DOHH2 (cell line): Measurements from ENCODE around the gene RBP4.

Experiments
- H3F3A ChIP-seq: fragments of 200-600 bp; sonication (generic), shearing (Covaris generic); 2 replicates; pipeline ENCODE4 v1.6.0; 2016; ENCODE audit warnings: antibody characterized with exemption, mild to moderate bottlenecking; ENCODE audit not compliant: control insufficient read depth, insufficient read depth
- H3K27ac ChIP-seq: fragments of 200-600 bp; sonication (generic); 2 replicates; pipeline ENCODE4 v1.5.1; 2014; ENCODE audit warnings: low read depth, mild to moderate bottlenecking, low read length, moderate library complexity
- H3K27me3 ChIP-seq: fragments of 200-600 bp; sonication (generic); 2 replicates; pipeline ENCODE4 v1.6.1; 2014; ENCODE audit warnings: mild to moderate bottlenecking, low read length, mixed read lengths; ENCODE audit not compliant: control insufficient read depth
- H3K36me3 ChIP-seq: fragments of 200-600 bp; sonication (generic); 2 replicates; pipeline ENCODE4 v1.6.1; 2014; ENCODE audit warnings: mild to moderate bottlenecking, low read length, moderate library complexity, mixed read lengths; ENCODE audit not compliant: control insufficient read depth
- H3K4me1 ChIP-seq: fragments of 200-600 bp; sonication (generic); 2 replicates; pipeline ENCODE4 v1.6.1; 2014; ENCODE audit warnings: mild to moderate bottlenecking, low read length, mixed read lengths; ENCODE audit not compliant: control insufficient read depth
- H3K4me2 ChIP-seq: fragments of 200-600 bp; sonication (generic); 2 replicates; pipeline ENCODE4 v1.6.0; 2014; ENCODE audit warnings: mild to moderate bottlenecking, low read length, moderate library complexity
- H3K4me3 ChIP-seq: fragments of 200-600 bp; sonication (generic); 2 replicates; pipeline ENCODE4 v1.5.1; 2014; ENCODE audit warnings: mild to moderate bottlenecking, low read length, mixed read lengths
- H3K79me2 ChIP-seq: fragments of 200-600 bp; sonication (generic); 2 replicates; pipeline ENCODE4 v1.6.1; 2014; ENCODE audit warnings: mild to moderate bottlenecking, low read length, mixed read lengths; ENCODE audit not compliant: control insufficient read depth
- H3K9me2 ChIP-seq: fragments of 200-600 bp; sonication (generic); replicated peaks from 2 replicates; pipeline ENCODE4 v1.6.1; 2014; ENCODE audit warnings: mild to moderate bottlenecking, low read length, mixed read lengths; ENCODE audit not compliant: control insufficient read depth
- H3K9me3 ChIP-seq: fragments of 200-600 bp; sonication (generic); 2 replicates; pipeline ENCODE4 v1.6.1; 2014; ENCODE audit warnings: antibody characterized with exemption, low read length, mixed read lengths; ENCODE audit not compliant: control insufficient read depth, insufficient read depth
- H4K20me1 ChIP-seq: fragments of 200-600 bp; sonication (generic); 2 replicates; pipeline ENCODE4 v1.6.0; 2014; ENCODE audit warnings: low read depth, mild to moderate bottlenecking, antibody characterized with exemption, low read length, moderate library complexity; ENCODE audit not compliant: control insufficient read depth, insufficient read depth
- CTCF ChIP-seq: fragments of 200-600 bp; sonication (generic); IDR thresholded peaks from one replicate; pipeline ENCODE4 v1.5.1; 2014; ENCODE audit warnings: antibody characterized with exemption, mild to moderate bottlenecking, low read depth, low read length; ENCODE audit not compliant: poor library complexity, severe bottlenecking
- EZH2phosphoT487 ChIP-seq: fragments of 200-600 bp; sonication (generic); IDR thresholded peaks from 2 replicates; pipeline ENCODE4 v1.6.1; 2017; ENCODE audit warnings: borderline replicate concordance, mild to moderate bottlenecking, antibody characterized with exemption, low read length, moderate library complexity, mixed read lengths

Gene RBP4

GRCh38 chr10:93591065-93591808 lies 9.8 kb downstream of the RBP4 start:
- Histone ChIP-seq H3K4me2 (no peak overlapping the region), H4K20me1 (no peaks in the 10 kb centered on the region), H3K9me3 (no peaks in the 10 kb centered on the region), H3K36me3 (no peaks in the 10 kb centered on the region), H3K27me3 (no peaks in the 10 kb centered on the region), H3K9me2 (no peaks in the 10 kb centered on the region), H3K4me3 (no peak overlapping the region), H3F3A (no peaks in the 10 kb centered on the region), H3K79me2 (no peaks in the 10 kb centered on the region), H3K27ac (no peak overlapping the region), H3K4me1 (no peaks in the 10 kb centered on the region)
- TF ChIP-seq CTCF (no peak), EZH2phosphoT487 (no peak)

- no peak for TF ChIP-seq CTCF
- TF ChIP-seq EZH2phosphoT487 = no peak
- H3K4me1 ChIP-seq = no peaks in the 10 kb centered on the region
- H3K9me2 ChIP-seq = no peaks in the 10 kb centered on the region
- H3K4me3 ChIP-seq = no peak overlapping the region
- H3K36me3 ChIP-seq = no peaks in the 10 kb centered on the region
- H3K4me2 ChIP-seq = no peak overlapping the region
- no peaks in the 10 kb centered on the region for H3K79me2 ChIP-seq
- no peaks in the 10 kb centered on the region for H3K9me3 ChIP-seq
- no peak overlapping the region for H3K27ac ChIP-seq
- no peaks in the 10 kb centered on the region for H4K20me1 ChIP-seq
- no peaks in the 10 kb centered on the region for H3K27me3 ChIP-seq
- H3F3A ChIP-seq = no peaks in the 10 kb centered on the region
Measured at GRCh38 chr10:93590638-93591037, 10.4 kb downstream of the RBP4 start.

- Histone ChIP-seq H3K27me3 (no peaks in the 10 kb centered on the region), H3K4me2 (no peak overlapping the region), H3K36me3 (no peaks in the 10 kb centered on the region), H4K20me1 (no peaks in the 10 kb centered on the region), H3K9me2 (no peaks in the 10 kb centered on the region), H3F3A (no peaks in the 10 kb centered on the region), H3K27ac (no peak overlapping the region), H3K9me3 (no peaks in the 10 kb centered on the region), H3K79me2 (no peaks in the 10 kb centered on the region), H3K4me1 (no peaks in the 10 kb centered on the region), H3K4me3 (no peak overlapping the region)
- TF ChIP-seq CTCF = no peak
- TF ChIP-seq EZH2phosphoT487 = no peak
Measured at GRCh38 chr10:93589648-93590562, 11.1 kb downstream of the RBP4 start.
